ENCODE data around the gene PTPRA. TPM values are rescaled to one million over a fixed set of nuclear protein-coding genes. Genes with fewer than 3 reads are reported as not detected.

PTPRA gene
- total and polyA plus RNA-seq, 4 donors: 8.7 to 24.3 (median 15.7) TPM

GRCh38 chr20:2845607-2846006 is 27.7 kb upstream of the PTPRA start (continued):
- TF ChIP-seq REST (IDR thresholded peaks at IDR 0.05): no peak
- TF ChIP-seq TAF1 (conservative IDR thresholded peaks at IDR 0.05): no peak

DNA sequence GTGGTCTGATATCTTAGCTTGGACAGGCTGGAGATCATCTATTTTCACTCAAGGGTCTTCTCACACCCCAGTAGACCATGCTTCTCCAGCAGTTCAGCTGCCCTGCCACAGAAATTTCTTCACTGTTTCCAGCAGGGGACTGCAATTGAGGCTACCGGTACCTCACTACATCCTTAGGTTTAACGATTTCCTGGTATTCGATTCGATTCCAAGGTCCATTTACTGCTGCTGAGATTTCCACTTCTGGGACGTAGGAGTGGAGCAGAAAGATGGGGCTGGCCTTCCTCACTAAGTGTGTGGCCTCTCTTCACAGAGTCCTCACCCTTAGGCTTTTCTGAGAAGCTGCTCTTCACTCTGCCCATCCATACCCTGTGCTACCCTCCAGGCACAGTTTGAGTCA is 26.6 kb upstream of the PTPRA start:
- DNase-seq (ENCODE audit: low spot score): no peak
- Histone ChIP-seq H3K36me3 (ENCODE audit: control insufficient read depth in 4 of 4, insufficient read depth in 3 of 4, low read depth in 1 of 4, low read length in 3 of 4) (no peaks in the 10 kb centered on the region), H3K9ac (ENCODE audit: low read depth in 1 of 2, low read length in 2 of 2) (no peak overlapping the region), H3K9me3 (ENCODE audit: control insufficient read depth in 4 of 4, low read length in 3 of 4) (no peaks in the 10 kb centered on the region), H3K4me1 (ENCODE audit: control insufficient read depth in 4 of 4, insufficient read depth in 4 of 4, low read length in 3 of 4) (peaks cover 0 to 2% (median 0%) of the 10 kb centered on the region in 4 donors), H3K4me3 (ENCODE audit: low read depth in 1 of 3, low read length in 3 of 3) (no peak overlapping the region), H3K27ac (ENCODE audit: low read depth in 1 of 2, low read length in 2 of 2) (no peak overlapping the region), H3K27me3 (ENCODE audit: control insufficient read depth in 4 of 4, insufficient read depth in 4 of 4, low read length in 3 of 4) (no peaks in the 10 kb centered on the region)
- TF ChIP-seq CTCF (IDR thresholded peaks at IDR 0.05; ENCODE audit: low read depth, low read length, missing input control) (no peak), JUND (IDR thresholded peaks at IDR 0.05) (no peak), RXRA (IDR thresholded peaks at IDR 0.05) (no peak), NR2F2 (IDR thresholded peaks at IDR 0.05) (no peak), FOXA2 (IDR thresholded peaks at IDR 0.05) (no peak), REST (IDR thresholded peaks at IDR 0.05) (no peak), RAD21 (IDR thresholded peaks at IDR 0.05) (no peak), GABPA (IDR thresholded peaks at IDR 0.05 in 1 of 2, conservative IDR thresholded peaks at IDR 0.05 in 1 of 2) (no peak), HNF4G (IDR thresholded peaks at IDR 0.05) (no peak), ATF3 (IDR thresholded peaks at IDR 0.05) (no peak), SP1 (IDR thresholded peaks at IDR 0.05) (no peak), HNF4A (conservative IDR thresholded peaks at IDR 0.05) (no peak), FOXA1 (IDR thresholded peaks at IDR 0.05) (no peak), YY1 (IDR thresholded peaks at IDR 0.05) (no peak), EGR1 (IDR thresholded peaks at IDR 0.05; ENCODE audit: low read depth in 2 of 2) (no peak), TAF1 (conservative IDR thresholded peaks at IDR 0.05) (no peak)
- TF ChIP-seq, protein P1, sequence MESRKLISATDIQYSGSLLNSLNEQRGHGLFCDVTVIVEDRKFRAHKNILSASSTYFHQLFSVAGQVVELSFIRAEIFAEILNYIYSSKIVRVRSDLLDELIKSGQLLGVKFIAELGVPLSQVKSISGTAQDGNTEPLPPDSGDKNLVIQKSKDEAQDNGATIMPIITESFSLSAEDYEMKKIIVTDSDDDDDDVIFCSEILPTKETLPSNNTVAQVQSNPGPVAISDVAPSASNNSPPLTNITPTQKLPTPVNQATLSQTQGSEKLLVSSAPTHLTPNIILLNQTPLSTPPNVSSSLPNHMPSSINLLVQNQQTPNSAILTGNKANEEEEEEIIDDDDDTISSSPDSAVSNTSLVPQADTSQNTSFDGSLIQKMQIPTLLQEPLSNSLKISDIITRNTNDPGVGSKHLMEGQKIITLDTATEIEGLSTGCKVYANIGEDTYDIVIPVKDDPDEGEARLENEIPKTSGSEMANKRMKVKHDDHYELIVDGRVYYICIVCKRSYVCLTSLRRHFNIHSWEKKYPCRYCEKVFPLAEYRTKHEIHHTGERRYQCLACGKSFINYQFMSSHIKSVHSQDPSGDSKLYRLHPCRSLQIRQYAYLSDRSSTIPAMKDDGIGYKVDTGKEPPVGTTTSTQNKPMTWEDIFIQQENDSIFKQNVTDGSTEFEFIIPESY (IDR thresholded peaks at IDR 0.05): no peak
- TF ChIP-seq, protein P2, sequence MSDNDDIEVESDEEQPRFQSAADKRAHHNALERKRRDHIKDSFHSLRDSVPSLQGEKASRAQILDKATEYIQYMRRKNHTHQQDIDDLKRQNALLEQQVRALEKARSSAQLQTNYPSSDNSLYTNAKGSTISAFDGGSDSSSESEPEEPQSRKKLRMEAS (IDR thresholded peaks at IDR 0.05): no peak
- WGBS: 85% methylated on average over 5 of the region's 5 CpGs
